Ovary (tissue), 9 donors: ENCODE measurements around the gene CDH23. TPM values are rescaled to one million over a fixed set of nuclear protein-coding genes. Genes with fewer than 3 reads are reported as not detected.

ENCODE experiments used
- DNase-seq, 5 donors: peaks; one replicate each; pipeline ENCODE4 v3.0.0-alpha.2; 2019 to 2020
- H3K27ac ChIP-seq, 2 donors: fragments of 200-600 bp; one replicate each; pipeline versions ENCODE4 v1.5.1 to v1.8.0; 2019 to 2022
- H3K27me3 ChIP-seq: fragments of 200-600 bp; one replicate; pipeline ENCODE4 v1.8.0; 2022
- H3K36me3 ChIP-seq: fragments of 200-600 bp; sonication (generic); one replicate; pipeline ENCODE4 v1.5.1; 2019
- H3K4me1 ChIP-seq: one replicate; pipeline ENCODE4 v1.8.1; 2013; ENCODE audit warnings: mild to moderate bottlenecking, moderate library complexity; ENCODE audit not compliant: insufficient read depth
- H3K4me3 ChIP-seq: fragments of 200-600 bp; sonication (generic); one replicate; pipeline ENCODE4 v1.5.1; 2017
- H3K9me3 ChIP-seq, 2 donors: fragments of 200-600 bp in 1 of 2; sonication (generic) in 1 of 2; one replicate each; pipeline versions ENCODE4 v1.5.1 to v1.8.1; 2013 to 2019; ENCODE audit warnings: mild to moderate bottlenecking in 1 of 2, moderate library complexity in 1 of 2
- CTCF ChIP-seq, 3 donors: fragments of 450-650 bp in 2 of 3; fragments of 200-600 bp in 1 of 3; IDR thresholded peaks; one replicate each; pipeline versions ENCODE4 v1.5.1 to v1.8.0; 2016 to 2022; ENCODE audit warnings: antibody characterized with exemption in 3 of 3, mild to moderate bottlenecking in 1 of 3
- EP300 ChIP-seq: sonication (generic); formaldehyde crosslinking; IDR thresholded peaks from one replicate; pipeline ENCODE4 v1.6.1; 2017; ENCODE audit warnings: antibody characterized with exemption
- POLR2A ChIP-seq: fragments of 450-650 bp; IDR thresholded peaks from one replicate; pipeline ENCODE4 v1.6.1; 2017; ENCODE audit warnings: antibody characterized with exemption, mild to moderate bottlenecking, moderate library complexity
- WGBS, 3 donors: extraction: QIAGEN DNeasy Blood & Tissue Kit in 1 of 3; methylation state at CpG; one replicate each; pipeline versions ENCODE4 v1.1.5 to v1.1.7; 2013 to 2017; 5-methylcytosine and 5-hydroxymethylcytosine counted together
- intact Hi-C, 4 donors: fragments of 100-400 bp; cut with DNase I; formaldehyde crosslinking; loops; one replicate each; pipeline versions ENCODE4 v1.11.0 to v1.15.1; 2022 to 2023
- polyA plus RNA-seq, 2 donors: library from polyadenylated mRNA; stranded (reverse); fragments of 200-250 nt in 1 of 2; fragments of 350-450 nt in 1 of 2; fragmentation: Illumina TruSeq in 1 of 2; extraction: RNeasy Lipid Tissue Mini Kit (QIAGEN cat#74804) in 1 of 2; gene quantifications; one replicate each; pipeline ENCODE4 v1.2.3, GENCODE V29; 2013 to 2014
- total RNA-seq, 7 donors: library from RNA; depleted of rRNA in 2 of 7; stranded (reverse); fragments of >200 nt in 2 of 7; fragmentation: NEBNext Ultra II Directional in 3 of 7; extraction: Animal tissue kit (Norgen Biotek cat#: 25700) in 3 of 7; gene quantifications; one replicate each; pipeline versions ENCODE4 v1.1.0 to v1.2.4, GENCODE V29; 2016 to 2023
- donor health status: DM: no; HTN: no; CAD: no; lungs with moderate emphysema.
- donor health status: DM: no; HTN: no; CAD: no.
- donor health status: Bipolar disorder and iron deficiency.
- donor health status: DM: yes; HTN: yes; CAD: no.
- donor health status: DM: no; HTN: no; CAD: no.
- donor health status: DM: yes; HTN: yes; CAD: no.

CDH23 gene
- total and polyA plus RNA-seq, 9 donors = 7.5 to 108 (median 39.1) TPM

GRCh38 chr10:71690094-71690720 is 293.5 kb downstream of the CDH23 start:
- TF ChIP-seq POLR2A = no peak
- TF ChIP-seq EP300 = no peak
- TF ChIP-seq CTCF (IDR thresholded peaks at IDR 0.05) = no peak
- H3K9me3 ChIP-seq = no peaks in the 10 kb centered on the region
- H3K4me3 ChIP-seq = no peak overlapping the region
- no peaks in the 10 kb centered on the region for H3K36me3 ChIP-seq
- H3K27ac ChIP-seq = no peak overlapping the region
- intact Hi-C loops = no loop called here
- no peak for DNase-seq
- no peaks in the 10 kb centered on the region for H3K27me3 ChIP-seq
- no peaks in the 10 kb centered on the region for H3K4me1 ChIP-seq
- WGBS, 3 donors = 94% methylated on average over 12 to 13 of the region's 13 CpGs

GRCh38 chr10:71691405-71691804 is 294.7 kb downstream of the CDH23 start:
- DNase-seq = no peak
- intact Hi-C loops = no loop called here
- Histone ChIP-seq H3K4me1 (no peaks in the 10 kb centered on the region), H3K9me3 (no peaks in the 10 kb centered on the region), H3K4me3 (no peak overlapping the region), H3K36me3 (no peaks in the 10 kb centered on the region), H3K27ac (no peak overlapping the region), H3K27me3 (no peaks in the 10 kb centered on the region)
- TF ChIP-seq POLR2A (no peak), EP300 (no peak), CTCF (IDR thresholded peaks at IDR 0.05) (no peak)
- 91 to 99% (median 97%) methylated on average over 2 of the region's 2 CpGs for WGBS, 3 donors

DNA sequence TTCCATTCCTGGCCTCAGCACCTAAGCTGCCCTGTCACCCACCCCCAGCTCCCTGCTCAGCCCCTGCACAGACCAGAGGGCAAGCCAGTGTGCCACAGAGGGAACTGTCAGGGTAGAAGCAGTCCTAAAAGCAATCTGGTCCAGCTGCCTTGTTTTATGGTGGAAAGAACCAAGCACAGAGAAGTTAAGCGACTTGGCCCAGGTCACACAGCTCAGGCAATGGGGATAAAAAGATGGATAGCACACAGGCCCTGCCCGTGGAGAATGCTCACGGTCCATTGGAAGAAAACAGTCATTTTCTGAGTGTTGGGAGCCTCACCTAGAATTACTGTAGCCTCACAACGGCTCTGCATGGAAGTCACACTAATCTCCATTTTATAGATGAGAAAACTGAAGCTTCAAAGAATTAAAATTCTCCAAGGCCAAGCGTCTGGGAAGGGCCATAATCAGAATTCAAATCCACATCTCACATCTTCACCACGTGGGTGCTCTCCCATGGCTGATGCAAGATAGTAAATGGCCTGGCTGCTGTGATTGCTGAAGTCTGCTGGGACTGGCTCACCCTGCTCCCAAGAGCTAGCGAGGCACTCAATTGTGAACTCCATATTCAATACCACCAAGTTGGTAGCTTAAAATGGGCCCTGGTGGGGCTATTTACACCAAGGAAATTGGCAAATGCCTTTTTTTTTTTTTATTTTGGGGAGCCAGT is 296.0 kb downstream of the CDH23 start:
- Histone ChIP-seq H3K4me3 (no peak overlapping the region), H3K9me3 (no peaks in the 10 kb centered on the region), H3K4me1 (no peaks in the 10 kb centered on the region), H3K36me3 (no peaks in the 10 kb centered on the region), H3K27ac (no peak overlapping the region), H3K27me3 (no peaks in the 10 kb centered on the region)
- TF ChIP-seq POLR2A (no peak), CTCF (IDR thresholded peaks at IDR 0.05) (no peak), EP300 (no peak)
- intact Hi-C loops = no loop called here
- DNase-seq = no peak
- 79 to 87% (median 83%) methylated on average over 7 of the region's 7 CpGs for WGBS, 3 donors

- no peaks in the 10 kb centered on the region for H3K27me3 ChIP-seq
- intact Hi-C loops = no loop called here
- no peaks in the 10 kb centered on the region for H3K36me3 ChIP-seq
- no peak overlapping the region for H3K4me3 ChIP-seq
- no peak for DNase-seq
- H3K9me3 ChIP-seq = no peaks in the 10 kb centered on the region
- H3K4me1 ChIP-seq = no peaks in the 10 kb centered on the region
- WGBS, 3 donors = 62 to 71% (median 70%) methylated on average over 5 of the region's 5 CpGs
- no peak overlapping the region for H3K27ac ChIP-seq
- no peak for TF ChIP-seq EP300
- TF ChIP-seq POLR2A = no peak
- TF ChIP-seq CTCF (IDR thresholded peaks at IDR 0.05) = no peak
Measured at GRCh38 chr10:71693377-71693776, 296.7 kb downstream of the CDH23 start.
